ENCODE measurements around the gene PPP1CB.
"Not testable (repeated sequence)": the region's sequence is repeated elsewhere in the genome, so short reads cannot be mapped to it uniquely, and the experiment has no call there.

PPP1CB gene

DNA sequence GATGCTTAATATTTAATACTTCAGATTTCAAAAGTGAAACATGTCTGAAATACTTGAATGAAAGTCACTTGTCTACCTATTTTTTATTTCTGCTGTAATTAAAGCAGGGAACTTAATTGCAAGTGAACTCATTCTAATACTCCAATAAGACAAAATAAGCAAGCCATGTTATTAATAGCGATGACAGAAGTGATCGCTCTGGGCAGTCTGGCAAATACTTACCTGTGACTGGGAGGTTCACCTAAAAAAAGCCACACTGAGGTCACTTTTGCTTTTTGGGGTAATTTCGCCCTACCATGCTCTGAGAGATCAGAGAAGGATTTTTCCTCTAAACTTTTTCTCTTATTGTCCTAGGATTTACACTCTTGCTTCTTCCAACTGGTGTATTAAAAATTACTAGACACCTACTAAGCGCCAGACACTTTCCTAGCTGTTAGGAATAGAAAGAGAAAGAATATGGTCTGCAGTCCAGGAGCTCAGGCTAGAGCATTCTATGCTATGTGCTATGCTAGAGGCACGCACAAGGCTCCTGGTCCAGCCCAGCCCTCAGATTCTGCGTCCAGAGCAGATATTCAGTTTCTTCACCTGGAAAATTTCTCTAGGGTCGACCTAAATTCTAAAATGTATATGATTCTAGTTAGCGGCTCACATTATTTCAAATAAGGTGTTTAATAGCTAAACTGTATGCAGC lies 26.5 kb upstream of the PPP1CB start:
- TF ChIP-seq ZNF274 (IDR thresholded peaks at IDR 0.05; ENCODE audit: low read depth, low read length): no peak

DNA sequence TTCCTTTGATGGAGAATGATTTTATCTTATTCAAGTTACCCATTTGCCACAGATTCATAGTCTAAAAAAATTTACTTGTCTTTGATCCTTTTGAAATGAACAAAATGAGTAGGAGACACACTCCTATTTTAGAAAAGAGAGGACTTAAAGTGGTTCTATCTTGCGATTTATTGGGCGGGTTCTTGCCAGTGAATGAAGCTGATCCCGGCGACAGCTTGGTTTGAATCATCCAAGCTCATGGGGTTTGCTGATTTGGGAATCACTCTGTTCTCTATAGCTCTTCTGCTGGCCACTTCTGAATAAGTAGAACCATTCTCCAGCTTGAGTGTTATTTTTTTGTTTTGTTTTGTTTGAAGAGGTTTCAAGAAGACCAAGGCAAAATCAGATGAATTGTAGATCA lies 25.5 kb upstream of the PPP1CB start:
- no peak for TF ChIP-seq ZNF274 (IDR thresholded peaks at IDR 0.05; ENCODE audit: low read depth, low read length)
- H3K4me3 ChIP-seq (ENCODE audit: low read length): no peak overlapping the region

More for the DNA sequence above, 26.5 kb upstream of the PPP1CB start:
- no peak overlapping the region for H3K4me3 ChIP-seq (ENCODE audit: low read length)

- no peak for TF ChIP-seq ZNF274 (IDR thresholded peaks at IDR 0.05; ENCODE audit: low read depth, low read length)
- H3K4me3 ChIP-seq (ENCODE audit: low read length): no peak overlapping the region
Measured at GRCh38 chr2:28729698-28730097, 21.9 kb upstream of the PPP1CB start.

DNA sequence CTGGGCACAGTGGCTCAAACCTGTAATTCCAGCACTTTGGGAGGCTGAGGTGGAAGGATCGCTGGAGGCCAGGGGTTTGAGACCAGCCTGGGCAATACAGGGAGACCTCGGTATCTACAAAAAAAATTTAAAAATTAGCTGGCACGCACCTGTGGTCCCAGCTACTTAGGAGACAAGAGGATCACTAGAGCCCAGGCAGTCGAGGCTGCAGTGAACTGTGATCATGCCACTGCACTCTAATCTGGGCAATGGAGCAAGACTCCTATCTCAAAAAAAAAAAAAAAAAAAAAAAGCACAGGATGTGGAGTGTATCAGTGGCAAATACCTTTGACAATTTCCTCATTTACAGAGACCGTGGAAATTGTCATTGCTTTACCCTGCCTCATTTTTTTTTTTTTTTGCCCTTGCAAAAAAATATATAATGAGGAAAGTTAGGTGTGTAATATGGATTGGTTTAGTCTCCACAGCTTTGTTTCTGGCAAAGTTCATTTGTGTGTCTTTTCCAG lies 20.9 kb upstream of the PPP1CB start:
- no peak overlapping the region for H3K4me3 ChIP-seq (ENCODE audit: low read length)
- no peak for TF ChIP-seq ZNF274 (IDR thresholded peaks at IDR 0.05; ENCODE audit: low read depth, low read length)

GRCh38 chr2:28735511-28735910 lies 16.1 kb upstream of the PPP1CB start:
- H3K4me3 ChIP-seq (ENCODE audit: low read length): no peak overlapping the region
- no peak for TF ChIP-seq ZNF274 (IDR thresholded peaks at IDR 0.05; ENCODE audit: low read depth, low read length)

DNA sequence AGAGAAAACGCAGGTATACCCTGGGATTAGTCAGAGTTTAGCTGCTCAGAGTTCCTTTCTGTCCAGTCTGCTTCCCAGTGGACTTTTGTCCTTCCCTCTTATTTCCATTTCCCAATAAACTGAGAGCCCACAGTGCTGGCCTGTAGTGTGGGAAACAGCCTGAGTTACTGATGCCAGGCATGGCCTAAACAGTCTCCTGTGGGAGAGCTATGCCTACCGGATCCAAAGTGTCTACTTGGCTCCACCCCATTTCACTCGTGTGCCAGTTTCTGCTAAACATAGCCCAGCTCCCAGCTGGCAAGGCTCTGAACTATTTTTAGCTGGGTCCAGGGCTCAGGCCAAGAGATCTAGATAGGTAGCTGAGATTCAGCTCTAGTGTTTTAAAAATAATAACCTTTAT lies 15.6 kb upstream of the PPP1CB start:
- no peak for TF ChIP-seq ZNF274 (IDR thresholded peaks at IDR 0.05; ENCODE audit: low read depth, low read length)

DNA sequence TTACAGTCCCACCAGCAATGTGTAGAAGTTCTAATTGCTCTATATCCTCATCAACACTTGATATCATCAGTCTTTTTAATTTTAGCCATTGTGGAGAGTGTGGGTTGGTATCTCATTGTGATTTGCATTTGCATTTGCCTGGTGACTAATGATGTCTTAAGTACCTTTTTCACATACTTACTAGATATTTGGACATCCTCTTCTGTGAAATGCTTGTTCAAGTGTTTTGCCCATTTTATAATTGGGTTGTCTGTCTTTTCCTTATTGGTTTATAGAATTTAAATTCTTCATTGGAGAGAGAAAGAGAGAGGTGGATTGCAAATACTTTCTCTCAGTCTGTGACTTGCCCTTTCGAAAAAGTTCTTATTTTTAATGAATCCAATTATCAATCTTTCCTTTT lies 14.0 kb upstream of the PPP1CB start:
- no peak for TF ChIP-seq ZNF274 (IDR thresholded peaks at IDR 0.05; ENCODE audit: low read depth, low read length)

More for the DNA sequence above, 15.6 kb upstream of the PPP1CB start:
- H3K4me3 ChIP-seq (ENCODE audit: low read length): no peak overlapping the region

DNA sequence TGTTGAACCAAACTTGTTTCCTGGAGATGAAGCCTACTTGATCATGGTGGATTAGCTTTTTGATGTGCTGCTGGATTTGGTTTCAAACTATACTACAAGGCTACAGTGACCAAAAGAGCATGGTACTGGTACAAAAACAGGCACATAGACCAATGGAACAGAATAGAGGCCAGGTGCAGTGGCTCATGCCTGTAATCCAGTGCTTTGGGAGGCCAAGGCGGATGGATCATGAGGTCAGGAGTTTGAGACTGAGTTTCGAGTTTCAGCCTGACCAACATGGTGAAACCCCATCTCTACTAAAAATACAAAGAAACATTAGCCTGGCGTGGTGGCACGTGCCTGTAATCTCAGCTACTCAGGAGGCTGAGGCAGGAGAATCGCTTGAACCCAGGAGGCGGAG lies 9.0 kb upstream of the PPP1CB start:
- H3K4me3 ChIP-seq (ENCODE audit: low read length): not testable (repeated sequence)

More for the DNA sequence above, 14.0 kb upstream of the PPP1CB start:
- no peak overlapping the region for H3K4me3 ChIP-seq (ENCODE audit: low read length)

DNA sequence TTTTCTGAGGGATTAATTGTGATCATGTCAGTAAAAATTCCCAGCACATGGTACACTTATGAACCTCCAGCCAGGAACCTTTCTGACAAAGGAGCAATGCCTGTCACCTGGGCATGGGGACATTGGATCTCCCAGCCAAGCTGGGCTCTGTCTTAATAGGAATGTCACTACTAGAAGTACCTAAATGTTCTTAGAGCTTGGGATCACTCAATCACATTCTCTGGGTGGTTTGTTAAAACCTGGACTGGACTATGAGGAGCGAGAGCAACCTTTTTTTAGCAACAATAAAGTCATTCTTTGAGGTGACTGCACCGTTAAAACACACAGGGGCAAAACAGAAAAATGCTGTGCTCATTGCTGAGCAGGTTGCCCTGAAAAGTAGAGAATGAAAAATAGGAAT lies 6.4 kb upstream of the PPP1CB start:
- no peak overlapping the region for H3K4me3 ChIP-seq (ENCODE audit: low read length)
- no peak for TF ChIP-seq ZNF274 (IDR thresholded peaks at IDR 0.05; ENCODE audit: low read depth, low read length)

DNA sequence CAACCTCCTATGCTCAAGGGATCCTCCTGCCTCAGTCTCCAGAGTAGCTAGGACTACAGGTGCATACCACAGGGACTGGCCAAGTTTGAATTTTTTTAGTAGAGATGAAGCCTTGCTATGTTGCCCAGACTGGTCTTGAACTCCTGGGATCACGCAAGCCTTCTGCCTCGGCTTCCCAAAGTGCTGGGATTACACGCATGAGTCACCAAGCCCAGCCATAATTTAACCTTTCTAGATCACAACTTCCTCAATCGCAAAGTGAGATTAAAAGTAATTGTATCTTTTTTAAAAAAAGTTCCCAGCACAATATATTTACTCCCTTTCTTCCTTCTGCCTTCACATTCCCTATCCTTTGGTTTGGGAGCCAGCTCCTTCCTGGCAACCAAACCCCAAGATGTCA lies 5.8 kb upstream of the PPP1CB start:
- H3K4me3 ChIP-seq (ENCODE audit: low read length): no peak overlapping the region
- TF ChIP-seq ZNF274 (IDR thresholded peaks at IDR 0.05; ENCODE audit: low read depth, low read length): no peak

DNA sequence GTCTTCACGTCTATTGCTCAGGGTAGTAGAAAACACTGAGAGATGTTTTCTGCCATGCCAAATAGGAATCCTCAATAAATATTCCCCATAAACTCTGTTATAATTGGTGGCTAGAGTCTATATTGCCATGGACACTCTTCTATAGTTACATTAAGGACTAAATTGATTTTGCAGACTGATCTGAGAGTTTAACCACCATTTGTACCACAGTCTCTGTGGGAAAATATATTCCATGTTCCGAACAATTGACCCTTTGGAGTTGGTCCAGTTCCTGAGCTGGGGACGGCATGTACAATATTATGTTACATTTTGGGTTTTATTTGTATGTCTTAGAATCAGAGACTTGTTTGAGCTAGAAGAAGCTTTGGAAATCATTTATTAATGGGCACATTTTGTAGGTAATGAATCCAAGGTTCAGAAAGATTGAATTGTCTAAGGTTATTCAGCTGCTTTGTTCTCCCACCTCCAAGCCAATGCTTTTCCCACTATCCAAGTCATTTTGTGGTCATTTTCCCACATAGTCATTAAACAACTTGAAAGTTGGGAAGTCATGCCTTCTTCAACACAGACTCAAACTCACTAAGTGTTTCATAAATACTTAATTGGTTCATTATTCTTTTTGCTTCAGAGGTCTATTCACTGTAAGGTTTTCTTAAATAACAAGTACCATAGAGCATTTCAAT lies 5.1 kb upstream of the PPP1CB start:
- no peak overlapping the region for H3K4me3 ChIP-seq (ENCODE audit: low read length)
- no peak for TF ChIP-seq ZNF274 (IDR thresholded peaks at IDR 0.05; ENCODE audit: low read depth, low read length)

DNA sequence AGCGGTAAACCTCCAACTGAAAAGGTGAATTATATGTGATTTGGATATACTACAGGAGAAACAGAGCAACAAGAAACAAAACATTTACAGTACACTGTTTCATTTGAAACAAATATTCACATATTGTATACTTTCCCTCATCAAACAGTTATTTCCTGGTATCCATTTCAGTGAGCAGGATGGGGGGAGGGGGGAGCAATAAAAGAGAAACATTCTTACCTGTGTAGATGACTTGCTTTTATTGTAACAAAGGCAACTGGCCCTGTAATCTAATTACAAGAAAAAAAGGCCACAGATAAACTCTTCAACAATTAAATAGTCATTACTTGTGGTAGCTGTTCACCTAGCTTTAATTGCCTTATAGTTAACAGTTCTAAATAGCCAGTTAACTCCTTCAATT lies 3.9 kb upstream of the PPP1CB start:
- no peak overlapping the region for H3K4me3 ChIP-seq (ENCODE audit: low read length)
- no peak for TF ChIP-seq ZNF274 (IDR thresholded peaks at IDR 0.05; ENCODE audit: low read depth, low read length)

DNA sequence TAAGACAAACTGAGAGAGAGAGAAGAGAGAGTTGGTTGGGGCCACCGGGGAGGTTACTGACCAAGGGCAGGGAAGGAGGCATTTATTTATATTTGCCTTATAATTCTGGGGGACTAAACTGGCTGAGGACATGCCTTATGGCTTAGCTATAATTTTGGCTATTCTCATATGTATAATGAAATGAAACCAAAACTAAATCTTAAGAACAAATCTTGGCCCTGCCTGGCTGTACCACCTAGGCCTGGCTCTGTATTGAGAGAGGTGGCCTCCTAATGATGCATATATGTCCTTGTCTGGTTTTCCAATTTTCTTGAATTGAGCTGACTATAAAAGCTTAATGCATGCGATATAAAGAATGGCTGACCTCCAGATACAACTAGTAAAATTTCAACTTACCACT lies 3.5 kb upstream of the PPP1CB start:
- H3K4me3 ChIP-seq (ENCODE audit: low read length): no peak overlapping the region
- no peak for TF ChIP-seq ZNF274 (IDR thresholded peaks at IDR 0.05; ENCODE audit: low read depth, low read length)

- no peak for TF ChIP-seq ZNF274 (IDR thresholded peaks at IDR 0.05; ENCODE audit: low read depth, low read length)
- no peak overlapping the region for H3K4me3 ChIP-seq (ENCODE audit: low read length)
Measured at GRCh38 chr2:28748941-28749340, 2.7 kb upstream of the PPP1CB start.

DNA sequence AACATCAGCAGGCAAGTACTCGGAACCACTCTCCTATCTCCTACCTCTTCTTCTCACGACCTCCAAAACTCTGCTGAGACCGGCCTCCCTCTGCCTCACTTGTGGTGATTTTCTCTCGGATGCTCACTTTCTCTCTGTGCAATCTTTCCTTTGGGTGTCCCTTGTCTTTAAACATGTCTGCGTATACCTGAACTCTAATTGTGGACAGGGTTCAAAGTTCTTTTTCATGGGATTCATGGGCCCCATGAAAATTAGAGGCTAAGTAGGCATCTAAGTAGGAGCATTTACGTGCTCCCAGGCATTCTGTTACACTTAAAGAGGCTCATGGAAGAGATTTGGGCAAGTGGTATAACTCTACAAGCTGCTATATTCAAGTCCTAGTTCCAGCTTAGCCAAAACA lies 2.1 kb upstream of the PPP1CB start:
- no peak overlapping the region for H3K4me3 ChIP-seq (ENCODE audit: low read length)
- TF ChIP-seq ZNF274 (IDR thresholded peaks at IDR 0.05; ENCODE audit: low read depth, low read length): no peak

Measured in GM08714 (cell line).